Caki2 (cell line): ENCODE data around the gene TENT4B. TPM values are rescaled to one million over a fixed set of nuclear protein-coding genes. Genes with fewer than 3 reads are reported as not detected.

Experiments used
- DNase-seq: peaks from one replicate; pipeline ENCODE4 v3.0.0-alpha.2; 2015; ENCODE audit warnings: low read depth
- in situ Hi-C: cut with HindIII; loops from 2 replicates; pipeline ENCODE4 v1.10.0; 2016; ENCODE audit warnings: low sequenced_read_pairs, low pct_unique_long_range_greater_than_20kb, mixed read lengths
- total RNA-seq: library from RNA; depleted of rRNA; stranded (reverse); fragments of >200 nt; shearing (Covaris generic); gene quantifications from 2 replicates; pipeline ENCODE4 v1.2.3, GENCODE V29; 2014; ENCODE audit warnings: low replicate concordance

Gene TENT4B
- total RNA-seq, 1 experiment from 2014 or later = 4.2 TPM

GRCh38 chr16:50261707-50262235 is 108.7 kb downstream of the TENT4B start:
- DNase-seq = no peak
- in situ Hi-C loops = no loop called here

DNA sequence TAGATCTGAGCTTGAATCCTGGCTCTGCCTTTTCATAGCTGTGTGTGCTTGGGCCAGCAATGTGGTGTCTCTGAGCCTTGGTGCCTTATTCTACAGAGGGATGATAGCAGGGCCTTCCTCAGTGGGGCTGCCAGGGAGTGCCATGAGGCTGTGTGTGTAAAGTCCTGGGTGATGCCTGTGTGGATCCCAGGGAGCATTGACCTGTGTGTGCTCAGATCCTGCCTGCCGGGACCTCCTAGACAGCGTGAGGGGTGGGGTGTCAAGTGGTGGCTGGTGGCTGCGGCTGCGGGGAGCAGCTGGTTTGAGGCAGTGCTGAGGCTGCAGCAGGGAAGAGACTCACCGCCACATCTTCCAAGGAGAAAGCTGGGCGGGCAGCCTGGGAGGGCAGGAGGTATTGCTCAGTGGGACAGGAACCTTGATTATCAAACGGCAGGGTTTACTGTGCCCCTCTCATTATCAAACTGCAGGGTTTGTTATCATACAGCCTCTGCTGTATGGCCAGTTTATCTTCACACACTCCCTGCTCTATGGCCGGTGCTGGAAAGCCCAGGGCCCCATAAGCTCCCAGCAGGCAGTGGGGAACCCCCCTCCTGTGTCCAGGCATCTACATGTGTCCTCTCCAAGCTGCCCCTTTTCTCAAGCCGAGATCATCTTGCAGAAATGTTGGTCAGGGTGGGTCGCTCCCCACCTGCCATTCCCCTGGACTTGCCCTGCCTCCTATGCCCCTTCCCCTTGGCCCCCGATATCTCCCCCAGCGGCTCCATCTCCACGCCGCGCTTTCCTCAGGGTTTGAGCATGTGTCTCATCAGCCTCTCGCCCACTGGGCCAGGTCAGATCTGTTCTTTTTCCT is 110.2 kb downstream of the TENT4B start:
- in situ Hi-C loops = no loop called here
- no peak for DNase-seq

GRCh38 chr16:50263940-50264929 is 111.1 kb downstream of the TENT4B start:
- no peak for DNase-seq
- in situ Hi-C loops = no loop called here

GRCh38 chr16:50265260-50265659 is 112.2 kb downstream of the TENT4B start:
- DNase-seq = peak; percentile 33
- in situ Hi-C loops = no loop called here

DNA sequence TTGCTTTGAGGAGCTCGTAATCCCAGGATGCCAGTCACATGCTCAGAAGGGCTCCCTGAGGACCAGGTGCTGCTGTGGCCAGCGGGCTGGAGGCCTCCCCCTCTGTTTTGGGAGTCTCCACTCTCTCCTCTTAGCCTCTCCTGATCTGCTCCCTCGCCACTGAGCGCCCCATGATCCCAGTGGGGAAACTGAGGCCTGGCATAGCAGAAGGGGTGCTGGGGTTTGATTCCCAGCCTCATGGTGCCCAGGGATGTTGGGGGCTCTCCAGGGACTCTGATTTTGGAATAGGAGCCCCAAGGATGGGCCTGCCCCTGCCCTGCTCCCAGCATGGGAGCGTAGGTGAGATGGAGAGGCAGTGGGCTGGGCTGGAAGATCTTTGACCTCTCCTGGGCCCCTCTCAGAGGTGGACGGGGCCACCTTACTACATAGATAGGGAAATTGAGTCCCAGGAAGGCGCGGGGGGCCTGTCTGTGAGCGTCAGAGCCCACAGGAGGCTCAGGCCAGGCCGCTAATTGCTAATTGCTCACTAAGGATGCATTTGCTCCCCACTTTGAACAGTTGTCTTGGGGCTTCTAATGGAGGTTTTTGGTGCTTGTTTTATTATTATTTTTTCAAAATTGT is 112.7 kb downstream of the TENT4B start:
- DNase-seq = no peak
- in situ Hi-C loops = no loop called here

DNA sequence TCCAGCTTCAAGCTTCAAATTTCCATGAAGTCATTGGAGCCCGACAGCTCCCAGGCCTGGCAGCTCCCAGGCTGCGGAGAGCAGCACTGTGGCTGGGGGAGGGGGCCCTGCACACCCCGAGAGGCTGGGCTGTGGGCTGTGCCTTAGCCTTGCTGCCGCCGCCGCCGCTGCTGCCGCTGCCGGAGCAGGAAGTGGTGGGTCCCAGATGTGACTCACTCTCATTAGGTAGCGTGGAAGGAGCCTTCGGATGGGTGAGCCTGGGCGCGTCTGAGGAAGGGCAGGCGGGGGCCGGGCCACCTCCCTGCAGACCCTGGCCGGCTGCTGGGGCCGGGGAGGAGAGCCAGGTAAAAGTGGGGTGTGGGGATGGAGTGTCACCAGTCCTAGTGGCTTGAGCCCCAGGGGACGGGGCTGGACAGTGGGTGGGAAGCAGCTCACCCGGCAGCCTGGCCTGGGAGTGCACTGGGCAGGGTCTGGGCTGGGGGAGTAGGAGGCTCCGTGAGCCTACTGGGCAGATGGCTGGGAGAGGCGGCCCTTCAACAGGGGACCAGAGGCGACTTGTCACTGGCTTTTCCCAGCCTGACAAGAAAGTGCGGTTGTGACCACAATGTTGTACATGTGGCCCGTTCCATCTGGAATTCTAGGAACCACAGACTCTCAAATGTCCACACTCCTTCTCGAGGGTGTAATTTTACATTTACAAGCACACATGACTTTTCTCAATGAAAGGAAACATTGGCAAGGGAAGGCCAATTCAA is 113.4 kb downstream of the TENT4B start, which contains the start of gene ADCY7:
Gene ADCY7, plus strand, starts transcription at position 215 of the 755 bp plus-strand sequence. CDS start 21,629 bp downstream, outside the sequence.
- DNase-seq = peak; percentile 76
- in situ Hi-C loops = no loop called here

- DNase-seq = no peak
- in situ Hi-C loops = no loop called here
These were observed 114.1 kb downstream of the TENT4B start for GRCh38 chr16:50267151-50267631.

- in situ Hi-C loops = no loop called here
- no peak for DNase-seq
These were observed 114.5 kb downstream of the TENT4B start for GRCh38 chr16:50267651-50268050.

DNA sequence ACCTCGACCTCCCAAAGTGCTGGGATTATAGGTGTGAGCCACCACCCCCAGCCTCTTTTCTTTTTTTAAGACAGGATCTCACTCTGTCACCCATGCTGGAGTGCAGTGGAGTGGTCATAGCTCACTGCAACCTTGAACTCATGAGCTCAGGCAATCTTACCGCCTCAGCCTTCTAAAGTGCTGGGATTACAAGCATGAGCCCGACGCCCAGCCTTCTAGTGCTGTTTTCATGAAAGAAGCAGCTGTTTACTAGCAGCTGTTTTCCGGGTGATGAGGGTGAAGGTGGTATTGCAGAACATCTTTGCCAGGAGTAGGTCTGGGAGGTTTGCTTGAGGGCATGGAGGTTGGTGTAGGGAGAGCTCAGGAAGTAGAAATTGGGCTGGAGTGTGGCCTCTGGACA is 115.2 kb downstream of the TENT4B start:
- no peak for DNase-seq
- in situ Hi-C loops = no loop called here

GRCh38 chr16:50269061-50269705 is 116.1 kb downstream of the TENT4B start:
- in situ Hi-C loops = no loop called here
- DNase-seq = no peak

DNA sequence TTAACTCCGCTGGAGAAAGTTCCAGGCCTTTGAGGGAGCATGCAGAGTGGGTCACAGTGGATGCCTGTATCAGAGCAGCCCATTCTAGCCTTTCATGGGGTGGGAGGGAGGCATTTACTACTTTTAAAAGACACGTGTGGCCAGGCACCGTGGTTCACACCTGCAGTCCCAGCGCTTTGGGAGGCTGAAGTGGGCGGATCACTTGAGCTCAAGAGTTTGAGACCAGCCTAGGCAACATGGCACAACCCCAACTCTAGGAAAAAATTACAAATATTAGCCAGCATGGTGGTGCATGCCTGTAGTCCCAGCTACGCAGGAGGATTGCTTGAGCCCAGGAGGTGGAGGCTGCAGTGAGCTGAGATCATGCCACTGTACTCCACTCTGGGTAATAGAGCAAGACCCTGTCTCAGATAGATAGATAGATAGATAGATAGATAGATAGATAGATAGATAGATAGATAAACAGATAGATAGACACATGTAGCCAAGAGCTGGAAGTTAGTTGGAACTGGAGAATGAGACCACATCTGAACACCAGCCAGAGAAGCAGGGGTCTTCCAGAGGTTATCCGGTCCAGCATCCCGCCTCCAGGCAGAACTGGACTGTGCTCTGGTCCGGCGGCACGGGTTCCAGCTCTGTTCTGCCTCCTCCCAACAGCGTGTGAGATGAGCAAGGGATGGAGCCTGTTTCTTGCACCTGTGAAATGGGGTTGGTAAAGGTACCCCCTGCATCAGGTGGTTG is 116.8 kb downstream of the TENT4B start:
- no peak for DNase-seq
- in situ Hi-C loops = no loop called here

DNA sequence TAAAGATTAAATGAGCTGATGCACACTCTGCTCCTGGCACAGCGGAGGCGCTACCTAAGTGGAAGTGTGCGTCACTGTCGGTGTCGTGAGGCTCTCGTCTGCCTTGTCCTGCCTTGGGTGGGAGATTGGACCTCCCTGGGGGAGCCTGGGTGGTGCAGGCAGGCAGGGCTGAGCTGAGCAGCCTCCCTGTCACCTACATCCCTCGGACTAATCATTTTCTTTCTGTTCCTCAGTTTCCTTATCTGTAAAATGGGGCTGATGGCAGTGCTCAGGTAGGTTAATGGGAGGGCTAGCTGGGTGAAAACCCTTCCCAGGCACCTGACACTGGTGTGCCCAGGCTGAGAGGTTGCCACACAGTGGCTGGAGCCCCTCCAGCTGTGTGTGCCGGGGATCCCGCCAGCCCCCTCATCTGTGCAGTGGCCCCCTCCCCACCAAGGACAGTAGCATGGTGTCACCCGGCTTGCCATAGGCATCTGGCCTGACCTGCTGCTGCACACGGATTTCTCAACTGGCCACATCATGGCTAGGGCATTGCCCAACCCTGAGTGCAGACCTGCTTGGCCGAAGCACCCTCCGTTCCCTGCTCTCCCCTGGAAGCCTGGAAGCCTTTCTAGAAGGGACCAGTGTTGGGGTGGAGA is 117.5 kb downstream of the TENT4B start:
- DNase-seq = no peak
- in situ Hi-C loops = no loop called here

DNA sequence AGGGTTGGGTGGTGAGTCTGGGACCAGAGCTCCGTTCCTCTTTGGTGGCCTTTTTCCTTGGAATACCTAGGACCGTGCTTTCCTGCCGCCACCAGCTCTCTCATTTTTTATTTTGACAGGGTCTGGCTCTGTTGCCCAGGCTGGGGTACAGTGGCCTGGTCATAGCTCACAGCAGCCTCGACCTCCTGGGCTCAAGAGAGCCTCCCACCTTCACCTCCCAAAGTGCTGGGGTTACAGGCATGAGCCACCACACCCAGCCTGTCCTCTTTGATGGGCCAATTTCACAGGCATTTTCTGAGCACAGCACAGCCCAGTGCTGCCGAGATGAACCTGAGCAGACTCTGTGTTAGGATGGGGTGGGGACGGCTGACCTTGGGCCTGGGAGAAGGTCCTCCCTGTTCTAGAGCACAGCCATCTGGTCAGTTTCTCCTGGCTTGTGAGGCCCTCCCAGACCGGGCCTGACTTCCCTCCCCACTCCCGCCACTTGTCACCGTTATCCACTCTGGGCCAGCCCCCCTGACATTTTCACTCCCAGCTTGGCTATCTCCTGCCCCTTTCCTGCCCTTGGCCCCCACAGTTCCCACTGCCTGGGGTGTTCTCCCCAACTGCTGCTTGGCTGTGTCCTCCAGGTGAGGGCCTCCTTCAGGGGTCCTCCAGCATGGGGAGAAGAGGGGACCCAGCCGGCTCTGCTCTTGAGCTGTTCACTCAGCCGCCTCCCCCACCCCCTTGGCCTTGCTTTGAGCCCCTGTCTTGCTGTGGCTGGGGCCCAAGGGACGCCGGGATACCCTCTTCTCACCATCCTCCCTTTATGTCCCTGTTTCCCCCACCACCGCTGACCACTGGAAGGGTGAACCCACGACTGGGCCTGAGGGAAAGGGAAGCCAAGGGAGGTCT is 118.3 kb downstream of the TENT4B start:
- in situ Hi-C loops = no loop called here
- DNase-seq = no peak

DNA sequence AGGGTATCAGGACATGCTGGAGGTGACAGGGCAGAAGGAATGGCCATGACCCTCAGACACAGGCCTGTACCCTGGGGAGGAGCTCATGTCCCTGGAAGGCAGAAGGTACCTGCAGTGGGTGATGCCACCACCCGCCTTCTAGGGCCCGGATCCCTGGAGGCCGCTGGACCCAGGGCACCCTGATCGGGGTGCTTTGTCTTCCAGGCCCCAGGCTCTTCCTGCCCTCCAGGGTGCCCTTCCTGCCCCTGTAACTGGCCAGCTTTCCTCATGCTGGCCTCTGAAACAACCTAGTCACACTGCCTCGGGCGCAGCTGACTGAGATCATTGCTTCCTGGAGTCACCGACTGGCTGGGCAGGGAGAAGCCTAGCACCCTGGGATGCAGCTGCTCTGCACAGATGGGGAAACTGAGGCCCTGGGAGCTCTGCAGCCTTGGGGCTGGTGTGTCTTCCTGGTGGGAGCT is 119.0 kb downstream of the TENT4B start:
- DNase-seq = no peak
- in situ Hi-C loops = no loop called here
